Astrocyte (in vitro differentiated cells and primary cell): ENCODE data around the gene EEF2.

Experiments used
- EZH2 ChIP-seq: IDR thresholded peaks from 2 replicates; pipeline ENCODE4 v1.6.1; 2012; ENCODE audit warnings: mild to moderate bottlenecking, low read length, inconsistent platforms; ENCODE audit not compliant: insufficient read depth
- TF ChIP-seq, protein P1 (sequence below): IDR thresholded peaks from 2 replicates; pipeline ENCODE4 v1.5.1; 2011; ENCODE audit warnings: low read depth, mild to moderate bottlenecking, inconsistent platforms, low read length, moderate library complexity; ENCODE audit not compliant: insufficient read depth

- TF ChIP-seq, protein P1, sequence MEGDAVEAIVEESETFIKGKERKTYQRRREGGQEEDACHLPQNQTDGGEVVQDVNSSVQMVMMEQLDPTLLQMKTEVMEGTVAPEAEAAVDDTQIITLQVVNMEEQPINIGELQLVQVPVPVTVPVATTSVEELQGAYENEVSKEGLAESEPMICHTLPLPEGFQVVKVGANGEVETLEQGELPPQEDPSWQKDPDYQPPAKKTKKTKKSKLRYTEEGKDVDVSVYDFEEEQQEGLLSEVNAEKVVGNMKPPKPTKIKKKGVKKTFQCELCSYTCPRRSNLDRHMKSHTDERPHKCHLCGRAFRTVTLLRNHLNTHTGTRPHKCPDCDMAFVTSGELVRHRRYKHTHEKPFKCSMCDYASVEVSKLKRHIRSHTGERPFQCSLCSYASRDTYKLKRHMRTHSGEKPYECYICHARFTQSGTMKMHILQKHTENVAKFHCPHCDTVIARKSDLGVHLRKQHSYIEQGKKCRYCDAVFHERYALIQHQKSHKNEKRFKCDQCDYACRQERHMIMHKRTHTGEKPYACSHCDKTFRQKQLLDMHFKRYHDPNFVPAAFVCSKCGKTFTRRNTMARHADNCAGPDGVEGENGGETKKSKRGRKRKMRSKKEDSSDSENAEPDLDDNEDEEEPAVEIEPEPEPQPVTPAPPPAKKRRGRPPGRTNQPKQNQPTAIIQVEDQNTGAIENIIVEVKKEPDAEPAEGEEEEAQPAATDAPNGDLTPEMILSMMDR = no peak
- no peak for TF ChIP-seq EZH2
These were observed 30.6 kb upstream of the EEF2 start for GRCh38 chr19:4015705-4016402.
